Duodenal mucosa (tissue), 2 donors: ENCODE results near the gene RNU5D-1.
A peak's percentile ranks its signal among the peaks of the same experiment; 100 is the strongest.
"Not testable (repeated sequence)": the region's sequence is repeated elsewhere in the genome, so short reads cannot be mapped to it uniquely, and the experiment has no call there.

ENCODE experiments used
- H3K27ac ChIP-seq: one replicate; pipeline ENCODE4 v1.7.0; 2013; ENCODE audit warnings: low read depth, low read length
- H3K27me3 ChIP-seq, 2 donors: one replicate each; pipeline ENCODE4 v1.7.0; 2013; ENCODE audit warnings: low read length in 2 of 2, control low read depth in 1 of 2; ENCODE audit not compliant: insufficient read depth in 2 of 2, control insufficient read depth in 1 of 2
- H3K36me3 ChIP-seq, 2 donors: one replicate each; pipeline ENCODE4 v1.7.0; 2013; ENCODE audit warnings: low read length in 2 of 2, control low read depth in 1 of 2; ENCODE audit not compliant: insufficient read depth in 2 of 2, control insufficient read depth in 1 of 2
- H3K4me1 ChIP-seq, 2 donors: one replicate each; pipeline ENCODE4 v1.7.0; 2013; ENCODE audit warnings: low read length in 2 of 2, control low read depth in 1 of 2; ENCODE audit not compliant: insufficient read depth in 2 of 2, control insufficient read depth in 1 of 2
- H3K4me3 ChIP-seq, 2 donors: one replicate each; pipeline ENCODE4 v1.7.0; 2013; ENCODE audit warnings: low read length in 2 of 2, low read depth in 1 of 2
- H3K9ac ChIP-seq, 2 donors: one replicate each; pipeline ENCODE4 v1.7.0; 2013; ENCODE audit warnings: low read length in 2 of 2, low read depth in 1 of 2
- H3K9me3 ChIP-seq, 2 donors: one replicate each; pipeline ENCODE4 v1.7.0; 2013; ENCODE audit warnings: low read length in 2 of 2, control low read depth in 1 of 2; ENCODE audit not compliant: control insufficient read depth in 1 of 2

The RNU5D-1 gene

DNA sequence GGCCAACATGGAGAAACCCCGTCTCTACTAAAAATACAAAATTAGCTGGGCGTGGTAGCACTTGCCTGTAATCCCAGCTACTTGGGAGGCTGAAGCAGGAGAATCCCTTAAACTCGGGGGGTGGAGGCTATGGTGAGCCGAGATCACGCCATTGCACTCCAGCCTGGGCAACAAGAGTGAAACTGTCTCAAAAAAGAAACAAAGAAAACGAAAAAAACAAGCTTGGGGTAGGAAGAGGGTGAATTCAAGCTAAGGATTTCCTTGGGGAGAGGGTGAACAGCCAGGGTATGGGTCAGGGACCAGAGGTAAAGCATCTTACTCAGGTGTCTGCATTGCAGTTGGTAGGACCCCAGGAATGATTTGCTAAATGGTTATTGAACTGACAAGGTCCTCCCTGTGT lies 35.5 kb upstream of the RNU5D-1 start:
- not testable (repeated sequence) for H3K4me3 ChIP-seq, H3K4me1 ChIP-seq, H3K9me3 ChIP-seq, H3K27me3 ChIP-seq, H3K9ac ChIP-seq, H3K27ac ChIP-seq
- peaks cover 0 to 28% of the 10 kb centered on the region in 2 donors for H3K36me3 ChIP-seq

DNA sequence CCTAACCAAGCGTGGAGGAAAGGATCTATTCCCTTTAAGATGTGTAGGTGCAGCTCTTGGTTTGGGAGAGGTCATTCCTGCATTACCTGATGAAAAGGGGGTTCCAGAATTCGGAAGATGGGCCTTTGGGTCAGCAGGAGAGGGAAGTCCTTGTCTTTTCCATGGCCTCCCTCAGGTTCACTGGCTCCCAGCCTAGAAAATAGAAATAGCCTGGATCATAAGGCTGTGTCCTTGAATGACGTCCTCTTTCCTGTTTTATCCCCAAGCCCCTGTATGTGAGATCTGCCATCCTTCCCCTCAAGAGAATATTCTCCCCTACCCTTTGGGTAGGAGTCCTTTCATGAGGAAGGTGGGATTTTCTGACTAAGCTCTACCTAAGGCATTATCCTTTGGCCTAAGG lies 29.9 kb upstream of the RNU5D-1 start:
- H3K36me3 ChIP-seq, result peaks cover 3 to 62% of the 10 kb centered on the region in 2 donors

DNA sequence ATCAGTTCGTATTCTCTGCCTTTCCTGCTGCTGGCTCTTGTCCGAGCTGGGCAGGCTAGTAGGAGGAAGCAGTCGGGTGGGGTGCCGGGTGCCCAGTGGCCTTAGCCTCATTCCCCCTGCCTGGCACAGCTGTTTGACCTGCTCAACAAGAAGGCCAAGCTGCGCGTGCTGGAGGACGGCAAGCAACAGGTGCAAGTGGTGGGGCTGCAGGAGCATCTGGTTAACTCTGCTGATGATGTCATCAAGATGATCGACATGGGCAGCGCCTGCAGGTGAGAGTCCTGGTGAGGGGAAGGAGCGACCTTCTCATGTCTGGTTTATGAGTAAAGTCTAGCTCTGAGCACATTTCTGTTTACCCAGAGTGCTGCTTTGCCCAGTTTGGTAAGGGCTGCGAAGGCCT lies 28.1 kb upstream of the RNU5D-1 start:
- Histone ChIP-seq H3K36me3 (peaks cover 3 to 72% of the 10 kb centered on the region in 2 donors), H3K27me3 (no peaks in the 10 kb centered on the region), H3K4me3 (no peak overlapping the region), H3K27ac (no peak overlapping the region), H3K9ac (no peak overlapping the region), H3K9me3 (no peaks in the 10 kb centered on the region), H3K4me1 (peaks cover 0 to 7% of the 10 kb centered on the region in 2 donors)

More for the DNA sequence above, 29.9 kb upstream of the RNU5D-1 start:
- Histone ChIP-seq H3K4me1 (peaks cover 0 to 7% of the 10 kb centered on the region in 2 donors), H3K9ac (no peak overlapping the region), H3K27me3 (no peaks in the 10 kb centered on the region), H3K4me3 (no peak overlapping the region), H3K27ac (no peak overlapping the region), H3K9me3 (no peaks in the 10 kb centered on the region)

DNA sequence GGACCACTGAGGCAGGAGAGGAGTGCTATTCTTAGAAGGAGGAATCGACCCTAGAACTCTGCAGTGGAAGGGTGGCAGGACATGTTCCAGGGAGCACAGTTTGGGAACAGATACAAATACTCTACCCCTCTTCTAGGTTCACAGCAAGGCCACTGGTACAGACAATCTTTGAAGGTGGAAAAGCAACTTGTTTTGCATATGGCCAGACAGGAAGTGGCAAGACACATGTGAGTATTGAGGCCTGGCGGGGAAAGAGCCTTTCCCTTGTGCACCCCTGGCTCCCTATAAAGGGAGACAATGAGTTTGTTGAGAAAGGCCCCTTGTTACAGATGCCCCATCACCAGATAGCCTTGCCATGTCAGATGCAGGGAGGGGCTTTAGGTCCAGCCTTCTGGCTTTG lies 26.4 kb upstream of the RNU5D-1 start:
- Histone ChIP-seq H3K9ac (no peak overlapping the region), H3K27me3 (no peaks in the 10 kb centered on the region), H3K4me3 (no peak overlapping the region), H3K9me3 (no peaks in the 10 kb centered on the region), H3K27ac (no peak overlapping the region), H3K36me3 (peaks cover 3 to 68% of the 10 kb centered on the region in 2 donors), H3K4me1 (peaks cover 0 to 7% of the 10 kb centered on the region in 2 donors)

DNA sequence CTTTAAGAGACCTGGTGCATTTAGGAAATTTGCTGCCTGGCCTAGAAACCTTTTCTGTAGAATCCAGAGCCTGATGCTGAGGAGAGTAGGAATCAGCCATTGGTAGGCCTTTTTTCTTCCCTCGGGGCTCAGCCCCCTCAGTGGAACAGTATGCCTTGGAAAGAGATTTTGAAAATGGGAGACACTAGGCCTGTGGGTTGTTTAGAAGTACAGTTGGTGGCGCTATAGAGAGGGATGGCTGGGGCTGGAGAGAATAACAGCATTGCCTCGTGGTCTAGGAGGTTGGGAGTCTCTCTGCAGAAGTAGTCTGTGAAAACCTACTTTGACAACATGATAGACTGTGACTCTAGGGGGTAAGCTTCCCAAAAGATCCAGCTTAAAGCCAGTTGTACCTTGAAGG lies 16.9 kb upstream of the RNU5D-1 start:
- H3K27ac ChIP-seq, result no peak overlapping the region
- H3K4me3 ChIP-seq, result no peak overlapping the region
- H3K4me1 ChIP-seq, result no peaks in the 10 kb centered on the region
- peaks cover 4 to 14% of the 10 kb centered on the region in 2 donors for H3K36me3 ChIP-seq
- no peaks in the 10 kb centered on the region for H3K27me3 ChIP-seq
- no peaks in the 10 kb centered on the region for H3K9me3 ChIP-seq
- H3K9ac ChIP-seq, result no peak overlapping the region

DNA sequence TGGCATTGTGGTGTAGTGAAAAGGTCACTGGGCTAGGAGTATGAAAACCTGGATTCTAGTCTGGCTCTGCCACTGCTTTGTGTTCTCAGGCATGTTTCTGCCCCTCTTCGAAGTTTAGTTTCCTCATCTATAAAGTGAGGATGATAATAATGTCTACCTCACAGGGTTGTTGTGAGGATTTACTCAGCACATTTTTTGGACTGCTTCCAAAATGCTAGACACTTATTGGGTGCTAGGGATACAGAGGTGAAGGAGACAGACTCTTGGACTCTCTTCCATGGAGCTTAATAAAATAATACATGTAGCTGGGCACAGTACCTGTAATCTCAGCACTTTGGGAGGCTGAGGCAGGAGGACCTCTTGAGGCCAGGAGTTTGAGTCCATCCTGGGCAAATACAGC lies 12.2 kb upstream of the RNU5D-1 start:
- no peak overlapping the region for H3K27ac ChIP-seq
- H3K36me3 ChIP-seq, result peaks cover 4 to 8% of the 10 kb centered on the region in 2 donors
- H3K4me1 ChIP-seq, result peaks cover 10 to 14% of the 10 kb centered on the region in 2 donors
- H3K27me3 ChIP-seq, result no peaks in the 10 kb centered on the region
- no peaks in the 10 kb centered on the region for H3K9me3 ChIP-seq
- H3K4me3 ChIP-seq, result no peak overlapping the region
- no peak overlapping the region for H3K9ac ChIP-seq

DNA sequence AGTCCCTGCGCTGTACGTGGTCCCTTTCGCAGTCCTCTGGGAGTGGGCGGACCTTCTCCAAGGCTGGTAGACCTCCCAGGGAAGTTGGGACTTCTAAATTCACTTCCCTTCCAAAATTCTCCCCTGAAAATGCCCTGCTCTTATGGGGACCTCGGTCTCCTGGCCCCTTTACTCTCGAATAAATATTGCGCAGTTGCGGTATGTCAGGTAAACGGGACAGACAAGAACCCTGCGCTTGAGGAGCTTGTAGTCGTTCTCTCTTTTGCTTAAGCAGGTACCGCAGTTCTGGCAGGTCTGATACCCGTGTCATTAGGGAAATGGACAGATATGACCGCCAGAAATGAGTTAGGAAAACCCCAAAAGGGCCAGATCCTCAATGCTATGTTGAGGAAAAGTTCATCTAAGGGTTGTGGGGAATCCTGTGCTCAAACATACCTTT lies 9.2 kb upstream of the RNU5D-1 start:
- Histone ChIP-seq H3K9ac (peak overlapping the region; percentile 60 to 61), H3K27me3 (no peaks in the 10 kb centered on the region), H3K36me3 (peaks cover 0 to 4% of the 10 kb centered on the region in 2 donors), H3K27ac (no peak overlapping the region), H3K9me3 (no peaks in the 10 kb centered on the region), H3K4me3 (peak overlapping the region; percentile 80 to 87), H3K4me1 (peaks cover 10 to 14% of the 10 kb centered on the region in 2 donors)

DNA sequence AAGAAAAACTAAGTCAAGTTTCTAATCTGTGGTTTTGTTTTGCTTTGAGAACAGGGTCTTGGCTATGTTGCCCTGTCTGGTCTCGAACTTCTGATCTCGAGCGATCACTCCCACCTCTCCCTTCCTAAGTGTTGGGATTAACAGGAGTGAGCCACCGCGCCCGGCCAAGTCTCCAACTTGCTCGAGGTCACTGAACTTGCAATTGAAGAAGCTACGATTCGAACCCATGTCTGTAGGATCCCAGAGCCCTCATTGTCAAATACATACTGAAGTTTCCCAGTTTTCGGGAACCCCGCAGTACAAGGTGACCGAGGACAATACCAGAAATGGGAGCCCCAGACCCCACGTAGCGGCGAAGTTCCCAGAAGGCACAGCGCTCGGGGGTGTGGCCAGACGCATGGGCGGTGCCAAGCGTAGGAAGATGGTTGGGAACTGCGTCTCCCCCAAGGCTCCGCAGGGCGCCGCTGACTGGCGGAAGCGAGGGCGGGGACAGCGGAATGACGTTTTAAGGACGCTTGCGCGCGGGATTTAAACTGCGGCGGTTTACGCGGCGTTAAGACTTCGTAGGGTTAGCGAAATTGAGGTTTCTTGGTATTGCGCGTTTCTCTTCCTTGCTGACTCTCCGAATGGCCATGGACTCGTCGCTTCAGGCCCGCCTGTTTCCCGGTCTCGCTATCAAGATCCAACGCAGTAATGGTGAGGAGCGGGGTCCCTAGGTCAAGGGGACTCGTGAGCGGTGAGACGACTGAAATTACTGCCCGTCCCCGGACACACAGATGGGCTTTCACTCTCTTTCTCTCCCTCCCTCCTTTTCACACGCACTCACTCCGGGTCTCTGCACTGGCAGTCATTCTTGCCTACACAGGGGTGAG lies 8.6 kb upstream of the RNU5D-1 start, which contains the start of gene KIF2C:
Gene KIF2C (plus strand): TSS at position 531 of the 872 bp plus-strand sequence. CDS start 96 bp downstream, at position 627.
- peak within 1 kb of the TSS; percentile 67 for H3K27ac ChIP-seq
- H3K9me3 ChIP-seq, result no peaks in the 10 kb centered on the region
- H3K9ac ChIP-seq, result peak within 1 kb of the TSS; percentile 79 to 90
- peak within 1 kb of the TSS; percentile 80 to 87 for H3K4me3 ChIP-seq
- H3K4me1 ChIP-seq, result peaks cover 10 to 14% of the 10 kb centered on the region in 2 donors
- H3K36me3 ChIP-seq, result peaks cover 0 to 4% of the 10 kb centered on the region in 2 donors
- H3K27me3 ChIP-seq, result no peaks in the 10 kb centered on the region

DNA sequence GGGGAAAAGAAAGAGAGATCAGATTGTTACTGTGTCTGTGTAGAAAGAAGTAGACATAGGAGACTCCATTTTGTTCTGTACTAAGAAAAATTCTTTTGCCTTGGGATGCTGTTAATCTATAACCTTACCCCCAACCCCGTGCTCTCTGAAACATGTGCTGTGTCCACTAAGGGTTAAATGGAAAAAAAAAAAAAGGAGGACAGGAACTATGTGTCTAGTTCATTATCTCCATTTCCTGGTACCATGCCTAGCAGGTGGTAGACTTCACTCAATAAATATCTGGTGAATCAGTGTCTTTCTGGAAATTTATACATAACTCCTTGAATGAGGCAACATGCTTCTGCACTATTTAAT lies 8.0 kb upstream of the RNU5D-1 start:
- H3K27ac ChIP-seq, result not testable (repeated sequence)
- peak overlapping the region; percentile 79 to 90 for H3K9ac ChIP-seq
- H3K4me3 ChIP-seq, result peak overlapping the region; percentile 80 to 87

DNA sequence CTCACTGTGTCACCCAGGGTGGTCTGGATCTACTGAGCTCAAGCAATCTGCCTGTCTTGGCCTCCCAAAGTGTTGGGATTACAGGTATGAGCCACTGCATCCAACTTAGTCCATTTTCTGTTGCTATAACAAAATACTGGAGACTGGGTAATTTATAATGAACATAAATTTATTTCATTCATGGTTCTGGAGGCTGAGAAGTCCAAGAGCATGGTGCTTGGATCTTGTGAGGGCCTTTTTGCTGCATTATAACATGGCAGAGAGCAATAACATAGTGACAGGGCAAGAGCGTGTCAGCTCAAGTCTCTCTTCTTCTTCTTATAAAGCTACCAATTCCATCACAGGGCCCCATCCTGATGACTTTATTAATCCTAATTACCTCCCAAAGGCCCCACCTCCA lies 5.0 kb upstream of the RNU5D-1 start:
- no peak overlapping the region for H3K9ac ChIP-seq
- H3K27ac ChIP-seq, result no peak overlapping the region
- H3K9me3 ChIP-seq, result no peaks in the 10 kb centered on the region
- no peaks in the 10 kb centered on the region for H3K36me3 ChIP-seq
- H3K27me3 ChIP-seq, result no peaks in the 10 kb centered on the region
- H3K4me1 ChIP-seq, result peaks cover 15 to 18% of the 10 kb centered on the region in 2 donors
- H3K4me3 ChIP-seq, result no peak overlapping the region

More for the DNA sequence above, 8.0 kb upstream of the RNU5D-1 start:
- peaks cover 10 to 14% of the 10 kb centered on the region in 2 donors for H3K4me1 ChIP-seq
- not testable (repeated sequence) for H3K27me3 ChIP-seq, H3K36me3 ChIP-seq, H3K9me3 ChIP-seq
